Measurements from ENCODE around the gene PCYOX1L. TPM values are rescaled to one million over a fixed set of nuclear protein-coding genes. Genes with fewer than 3 reads are reported as not detected.

The PCYOX1L gene
- total and polyA plus RNA-seq, 9 of the 15 experiments (the other 6 are each of a cell fraction or from before 2014, with no cell fraction given): 2.3 to 17.9 (median 6.0) TPM

- POLR2A ChIA-PET: no interaction called here
- TF ChIP-seq ZNF609 (CRISPR knock-in tag; IDR thresholded peaks at IDR 0.05; ENCODE audit: borderline replicate concordance) (no peak), ZNF449 (CRISPR knock-in tag; IDR thresholded peaks at IDR 0.05) (no peak), STAT5A (IDR thresholded peaks at IDR 0.05; ENCODE audit: borderline replicate concordance, low read length) (no peak), TAF1 (IDR thresholded peaks at IDR 0.05; ENCODE audit: control insufficient read depth, extremely low read depth, insufficient read depth, low read length, severe bottlenecking) (no peak), FOXP4 (CRISPR knock-in tag; IDR thresholded peaks at IDR 0.05; ENCODE audit: borderline replicate concordance) (no peak), PTBP1 (IDR thresholded peaks at IDR 0.05; ENCODE audit: low read depth, low read length) (no peak), TFE3 (CRISPR knock-in tag; IDR thresholded peaks at IDR 0.05) (no peak)
Observed at GRCh38 chr5:149410071-149410470, 52.2 kb downstream of the PCYOX1L start.

More at GRCh38 chr5:149410071-149410470, 52.2 kb downstream of the PCYOX1L start:
- H3K4me1 ChIP-seq (replicated peaks in 1 of 2; ENCODE audit: control insufficient read depth in 2 of 2, insufficient read depth in 2 of 2, low read length in 2 of 2): peaks cover 2 to 15% of the 10 kb centered on the region in 2 experiments; a peak in 4 of 5 replicates
- H3K9me3 ChIP-seq (replicated peaks; ENCODE audit: control insufficient read depth, insufficient read depth, low read depth, low read length): no peaks in the 10 kb centered on the region
- FAIRE-seq (no peak), DNase-seq (ENCODE audit: extremely low read depth in 1 of 4, low spot score in 3 of 4) (no peak), ATAC-seq (no peak)
- no peaks in the 10 kb centered on the region for H3K79me2 ChIP-seq (ENCODE audit: control insufficient read depth, insufficient read depth, low read length)
- CTCF ChIA-PET (ENCODE audit: low intra/inter-chr PET ratio): interaction anchor here (0.6 kb wide), 1 partner anchor 1360 kb away, joined by 5 read pairs; no protein-coding TSS in a partner anchor
- H3K9ac ChIP-seq (ENCODE audit: insufficient read depth in 1 of 2, low read depth in 2 of 2, low read length in 2 of 2): no peak overlapping the region
- H3K27ac ChIP-seq (ENCODE audit: extremely low read depth, low read depth, low read length): no peak overlapping the region
- H2AFZ ChIP-seq (ENCODE audit: low read depth, low read length): no peak overlapping the region
- no TSS peak for BruUV-seq (replicated peaks)
- H3K4me3 ChIP-seq: no peak overlapping the region
- WGBS (ENCODE audit: insufficient coverage, low coverage, missing lambda C conversion rate): 42% methylated on average over 6 of the region's 7 CpGs
- no peaks in the 10 kb centered on the region for H3K9me1 ChIP-seq (ENCODE audit: control insufficient read depth, insufficient read depth, low read length)
- no peak overlapping the region for H3K4me2 ChIP-seq (ENCODE audit: insufficient read depth, low read length)
- in situ Hi-C loops (cut with MboI) (no loop called here), intact Hi-C loops (cut with micrococcal nuclease) (no loop called here)
- H4K20me1 ChIP-seq (replicated peaks; ENCODE audit: control insufficient read depth, insufficient read depth, low read length): no peaks in the 10 kb centered on the region
- H3K27me3 ChIP-seq (ENCODE audit: control insufficient read depth in 2 of 2, insufficient read depth in 2 of 2, low read length in 2 of 2): peaks cover 0 to 14% of the 10 kb centered on the region in 2 experiments; a peak in 1 of 5 replicates
- no peaks in the 10 kb centered on the region for H3K36me3 ChIP-seq (ENCODE audit: control insufficient read depth, insufficient read depth, low read length)

Measured in K562 (cell line).